B cell (primary cell): ENCODE results near the gene MRPL19. TPM values are rescaled to one million over a fixed set of nuclear protein-coding genes. Genes with fewer than 3 reads are reported as not detected.

Source experiments
- ATAC-seq: fragments of 200-7000 bp; cut with Tn5 transposase; one replicate; pipeline ENCODE4 v1.10.0; 2021; ENCODE audit warnings: low read depth, mild to moderate bottlenecking, moderate number of reproducible peaks, moderate library complexity
- CTCF ChIA-PET: fragments of 350-600 bp; sonication (Branson Sonifier 250); formaldehyde crosslinking; loops from one replicate; lab custom pipeline; 2021; ENCODE audit warnings: antibody characterized with exemption, inconsistent platforms; lab: Charles Lee
- POLR2A ChIA-PET: fragments of 350-600 bp; sonication (Branson Sonifier 250); formaldehyde crosslinking; loops from one replicate; lab custom pipeline; 2021; ENCODE audit warnings: antibody characterized with exemption; lab: Charles Lee
- DNase-seq: peaks from one replicate; pipeline ENCODE4 v3.0.0; 2013
- H2AFZ ChIP-seq: 2 replicates; pipeline ENCODE4 v1.6.1; 2012; ENCODE audit warnings: mild to moderate bottlenecking, low read depth, low read length; ENCODE audit not compliant: insufficient read depth, poor library complexity, severe bottlenecking
- H3K27ac ChIP-seq, 2 donors: 1 replicate in 1 of 2; 2 replicates in 1 of 2; pipeline ENCODE4 v1.5.1; 2012 to 2013; ENCODE audit warnings: low read length in 2 of 2, mild to moderate bottlenecking in 2 of 2, moderate library complexity in 1 of 2
- H3K27me3 ChIP-seq, 4 experiments: fragments of 200-600 bp in 1 of 4; sonication (generic) in 1 of 4; replicated peaks in 1 of 4; 1 replicate in 2 of 4; 2 replicates in 2 of 4; pipeline versions ENCODE4 v1.6.1 to v1.7.0; 2013 to 2016; ENCODE audit warnings: low read length in 3 of 4, mild to moderate bottlenecking in 2 of 4, mixed read lengths in 1 of 4, moderate library complexity in 1 of 4; ENCODE audit not compliant: insufficient read depth in 4 of 4, control insufficient read depth in 3 of 4; ENCODE audit errors: control extremely low read depth in 1 of 4
- H3K36me3 ChIP-seq, 2 experiments: replicated peaks in 1 of 2; 1 replicate in 1 of 2; 2 replicates in 1 of 2; pipeline versions ENCODE4 v1.6.1 to v1.7.1; 2013; ENCODE audit warnings: low read length in 1 of 2; ENCODE audit not compliant: insufficient read depth in 2 of 2, control insufficient read depth in 1 of 2; ENCODE audit errors: control extremely low read depth in 1 of 2, extremely low read depth in 1 of 2
- H3K4me1 ChIP-seq, 2 donors: fragments of 200-600 bp in 1 of 2; sonication (generic) in 1 of 2; 1 replicate in 1 of 2; 2 replicates in 1 of 2; pipeline versions ENCODE4 v1.5.1 to v1.6.1; 2013 to 2017; ENCODE audit warnings: low read length in 2 of 2; ENCODE audit not compliant: control insufficient read depth in 2 of 2, insufficient read depth in 2 of 2
- H3K4me2 ChIP-seq: replicated peaks from 2 replicates; pipeline ENCODE3; 2012; ENCODE audit warnings: mild to moderate bottlenecking, low read depth, low read length; ENCODE audit not compliant: poor library complexity, severe bottlenecking
- H3K4me3 ChIP-seq, 5 experiments: fragments of 200-600 bp in 1 of 5; sonication (generic) in 1 of 5; 1 replicate in 3 of 5; 2 replicates in 2 of 5; pipeline versions ENCODE4 v1.5.1 to v1.7.0; 2011 to 2016; ENCODE audit warnings: low read length in 4 of 5, mild to moderate bottlenecking in 4 of 5, low read depth in 2 of 5, control low read depth in 1 of 5, moderate library complexity in 1 of 5; ENCODE audit not compliant: insufficient read depth in 1 of 5; ENCODE audit errors: control extremely low read depth in 1 of 5, extremely low read depth in 1 of 5
- H3K79me2 ChIP-seq: fragments of 200-600 bp; sonication (generic); one replicate; pipeline ENCODE4 v1.6.0; 2016; ENCODE audit warnings: low read length; ENCODE audit not compliant: control insufficient read depth, insufficient read depth
- H3K9ac ChIP-seq: fragments of 200-600 bp; sonication (generic); 2 replicates; pipeline ENCODE4 v1.6.1; 2017; ENCODE audit warnings: mild to moderate bottlenecking, low read length, moderate library complexity
- H3K9me3 ChIP-seq, 3 donors: one replicate each; pipeline versions ENCODE4 v1.6.1 to v1.7.1; 2013; ENCODE audit warnings: low read length in 2 of 3; ENCODE audit not compliant: control insufficient read depth in 2 of 3, insufficient read depth in 1 of 3; ENCODE audit errors: control extremely low read depth in 1 of 3
- H4K20me1 ChIP-seq: 2 replicates; pipeline ENCODE4 v1.6.0; 2012; ENCODE audit warnings: mild to moderate bottlenecking, low read length; ENCODE audit not compliant: insufficient read depth, control insufficient read depth, poor library complexity, severe bottlenecking
- H3K27ac Mint-ChIP-seq: one replicate; pipeline ENCODE4 v1.8.0; 2021; ENCODE audit warnings: mixed read lengths
- H3K27me3 Mint-ChIP-seq: one replicate; pipeline ENCODE4 v1.8.0; 2021; ENCODE audit warnings: mixed read lengths
- H3K4me1 Mint-ChIP-seq: one replicate; pipeline ENCODE4 v1.8.0; 2021; ENCODE audit warnings: mixed read lengths
- H3K4me3 Mint-ChIP-seq: one replicate; pipeline ENCODE4 v1.8.0; 2021; ENCODE audit warnings: mixed read lengths
- H3K9me3 Mint-ChIP-seq: one replicate; pipeline ENCODE4 v1.8.0; 2022; ENCODE audit warnings: mixed read lengths; ENCODE audit not compliant: insufficient read depth
- CTCF ChIP-seq: fragments of 200-600 bp; IDR thresholded peaks from one replicate; pipeline ENCODE4 v1.8.0; 2022; ENCODE audit warnings: antibody characterized with exemption, mild to moderate bottlenecking
- EZH2 ChIP-seq: IDR thresholded peaks from 2 replicates; pipeline ENCODE4 v1.6.1; 2012; ENCODE audit warnings: borderline replicate concordance, low read depth, mild to moderate bottlenecking, moderate library complexity, low read length; ENCODE audit not compliant: insufficient read depth, poor library complexity, severe bottlenecking
- WGBS: methylation state at CpG from one replicate; pipeline ENCODE4 v1.1.5; 2013; ENCODE audit warnings: missing lambda C conversion rate; ENCODE audit not compliant: insufficient coverage; 5-methylcytosine and 5-hydroxymethylcytosine counted together
- intact Hi-C: fragments of 100-400 bp; cut with micrococcal nuclease; formaldehyde crosslinking; loops from one replicate; pipeline ENCODE4 v1.10.0; 2022
- polyA plus RNA-seq: library from polyadenylated mRNA; depleted of rRNA; stranded (reverse); fragments of >200 nt; gene quantifications from 2 replicates; pipeline ENCODE4 v1.2.3, GENCODE V29; 2012
- total RNA-seq, 2 donors: library from RNA; stranded (reverse); fragments of 120-200 nt in 1 of 2; gene quantifications; 1 replicate in 1 of 2; 2 replicates in 1 of 2; pipeline versions ENCODE4 v1.2.3 to v1.2.4, GENCODE V29; 2013 to 2022

MRPL19 gene
- total and polyA plus RNA-seq, 2 donors (not counting 1 experiment from before 2014, with no cell fraction given), result 3.4 to 28.4 TPM

- H3K79me2 ChIP-seq, result no peaks in the 10 kb centered on the region
- H3K4me3 ChIP-seq, result no peak overlapping the region
- H3K9ac ChIP-seq, result no peak overlapping the region
- no peak overlapping the region for H3K27ac Mint-ChIP-seq
- ATAC-seq (no peak), DNase-seq (no peak)
- intact Hi-C loops, result loop anchor here (10.0 kb wide), 1 partner anchor 399 kb away; no protein-coding TSS in a partner anchor
- H3K27ac ChIP-seq, result no peak overlapping the region
- H2AFZ ChIP-seq, result no peak overlapping the region
- H3K4me1 ChIP-seq, result no peaks in the 10 kb centered on the region
- ChIA-PET CTCF (interaction anchor here (1.7 kb wide), 1 partner anchor 24 kb away, joined by 3 read pairs; no protein-coding TSS in a partner anchor), POLR2A (no interaction called here)
- peaks cover 2% of the 10 kb centered on the region for H3K4me1 Mint-ChIP-seq
- WGBS, result no CpG with 5 or more reads among the region's 1 CpG
- H3K9me3 ChIP-seq, result no peaks in the 10 kb centered on the region
- TF ChIP-seq EZH2 (no peak), CTCF (no peak)
- no peak overlapping the region for H3K4me2 ChIP-seq
- H3K27me3 Mint-ChIP-seq, result peaks cover 37% of the 10 kb centered on the region
- no peaks in the 10 kb centered on the region for H4K20me1 ChIP-seq
- peaks cover 0 to 20% (median 4%) of the 10 kb centered on the region in 4 experiments for H3K27me3 ChIP-seq
- H3K4me3 Mint-ChIP-seq, result no peak overlapping the region
- no peaks in the 10 kb centered on the region for H3K36me3 ChIP-seq
- no peaks in the 10 kb centered on the region for H3K9me3 Mint-ChIP-seq
Observed at GRCh38 chr2:75603477-75603876, 43.1 kb upstream of the MRPL19 start.

- intact Hi-C loops, result loop anchor here (10.0 kb wide), 1 partner anchor 400 kb away; no protein-coding TSS in a partner anchor
- H3K27ac ChIP-seq, result no peak overlapping the region
- peaks cover 4% of the 10 kb centered on the region in 2 donors for H3K4me1 ChIP-seq
- ChIA-PET CTCF (interaction anchor here (1.1 kb wide), 1 partner anchor 24 kb away, joined by 3 read pairs; no protein-coding TSS in a partner anchor), POLR2A (no interaction called here)
- H3K9ac ChIP-seq, result no peak overlapping the region
- Mint-ChIP-seq H3K4me1 (peaks cover 7% of the 10 kb centered on the region), H3K9me3 (no peaks in the 10 kb centered on the region), H3K27me3 (peaks cover 46% of the 10 kb centered on the region), H3K27ac (no peak overlapping the region), H3K4me3 (no peak overlapping the region)
- no peak overlapping the region for H3K4me3 ChIP-seq
- ATAC-seq (no peak), DNase-seq (no peak)
- no peak overlapping the region for H2AFZ ChIP-seq
- H3K4me2 ChIP-seq, result no peak overlapping the region
- H3K9me3 ChIP-seq, result peaks cover 0 to 6% (median 0%) of the 10 kb centered on the region in 3 donors
- no peaks in the 10 kb centered on the region for H3K79me2 ChIP-seq
- peaks cover 0 to 30% (median 11%) of the 10 kb centered on the region in 4 experiments for H3K27me3 ChIP-seq
- no peaks in the 10 kb centered on the region for H4K20me1 ChIP-seq
- TF ChIP-seq EZH2, result no peak
- TF ChIP-seq CTCF, result no peak
- no peaks in the 10 kb centered on the region for H3K36me3 ChIP-seq
- 49% methylated on average over 4 of the region's 4 CpGs for WGBS
Observed at GRCh38 chr2:75604484-75604883, 42.1 kb upstream of the MRPL19 start.
